ENCODE results near the gene TMEM138.

The TMEM138 gene

DNA sequence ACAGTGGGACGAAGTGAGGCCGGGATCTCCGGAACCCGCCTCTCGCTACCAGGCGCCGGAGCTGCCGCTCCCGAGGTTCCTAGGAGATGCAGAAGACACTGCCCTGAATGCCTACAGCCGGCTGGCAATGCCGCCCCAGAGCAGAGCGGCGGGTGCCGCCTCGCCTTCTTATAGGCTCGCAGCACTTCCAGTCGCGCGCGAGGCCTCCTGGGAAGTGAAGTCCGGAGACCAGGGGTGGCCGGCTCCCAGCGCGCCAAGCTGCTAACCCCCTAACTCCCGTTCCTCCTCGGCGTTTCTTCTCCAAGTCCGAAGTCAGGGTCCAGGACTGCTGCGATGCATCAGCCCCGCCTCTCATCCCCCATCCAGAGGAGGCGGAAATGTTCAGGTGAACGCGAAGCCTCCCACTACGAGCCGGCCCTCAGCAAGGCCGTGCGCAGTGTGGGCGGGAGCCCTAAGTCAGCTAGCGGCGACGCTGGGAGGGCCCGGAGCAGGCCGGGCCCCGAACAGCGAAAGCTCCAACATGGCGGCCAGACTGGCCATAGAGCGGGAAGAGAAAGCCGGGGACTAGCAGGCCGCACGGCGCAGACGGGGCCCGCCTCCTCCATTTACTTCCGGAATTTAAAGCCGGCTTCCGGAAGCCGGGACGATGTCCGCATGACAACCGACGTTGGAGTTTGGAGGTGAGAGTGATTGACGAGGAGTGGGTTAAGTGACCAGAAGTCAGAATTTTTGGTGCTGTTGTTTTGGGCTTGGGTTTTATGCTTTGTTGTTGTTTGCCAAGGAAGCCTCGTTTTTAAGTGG, at the start of gene TMEM138, which contains the start of gene CYB561A3:
Gene TMEM138 (plus strand): TSS at position 634 of the 801 bp plus-strand sequence. CDS start 2,017 bp downstream, outside the sequence.
Gene CYB561A3 (minus strand): TSS at position 142 of the 801 bp plus-strand sequence. CDS start 5,169 bp downstream, outside the sequence.
- DNase-seq, result peak; percentile 90

DNA sequence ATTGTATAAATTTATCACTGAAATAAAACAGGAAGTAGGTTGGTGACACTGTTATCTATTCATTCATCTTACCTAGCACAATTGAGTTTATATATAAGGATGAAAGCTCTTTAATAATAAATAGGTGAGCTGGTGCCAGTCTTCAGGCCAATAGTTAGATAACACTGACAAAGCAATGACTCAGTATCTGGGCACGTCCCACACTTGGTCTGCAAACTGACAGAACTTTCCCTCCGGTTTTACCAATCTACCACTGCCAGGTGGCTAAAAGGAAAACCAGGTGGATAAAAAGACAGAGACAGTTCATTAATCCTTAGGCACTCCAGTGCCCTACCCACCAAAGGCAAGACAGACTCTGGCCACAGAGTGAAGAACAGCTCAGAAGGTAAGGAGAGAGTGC, 46.9 kb upstream of the TMEM138 start:
- no peak for DNase-seq

DNA sequence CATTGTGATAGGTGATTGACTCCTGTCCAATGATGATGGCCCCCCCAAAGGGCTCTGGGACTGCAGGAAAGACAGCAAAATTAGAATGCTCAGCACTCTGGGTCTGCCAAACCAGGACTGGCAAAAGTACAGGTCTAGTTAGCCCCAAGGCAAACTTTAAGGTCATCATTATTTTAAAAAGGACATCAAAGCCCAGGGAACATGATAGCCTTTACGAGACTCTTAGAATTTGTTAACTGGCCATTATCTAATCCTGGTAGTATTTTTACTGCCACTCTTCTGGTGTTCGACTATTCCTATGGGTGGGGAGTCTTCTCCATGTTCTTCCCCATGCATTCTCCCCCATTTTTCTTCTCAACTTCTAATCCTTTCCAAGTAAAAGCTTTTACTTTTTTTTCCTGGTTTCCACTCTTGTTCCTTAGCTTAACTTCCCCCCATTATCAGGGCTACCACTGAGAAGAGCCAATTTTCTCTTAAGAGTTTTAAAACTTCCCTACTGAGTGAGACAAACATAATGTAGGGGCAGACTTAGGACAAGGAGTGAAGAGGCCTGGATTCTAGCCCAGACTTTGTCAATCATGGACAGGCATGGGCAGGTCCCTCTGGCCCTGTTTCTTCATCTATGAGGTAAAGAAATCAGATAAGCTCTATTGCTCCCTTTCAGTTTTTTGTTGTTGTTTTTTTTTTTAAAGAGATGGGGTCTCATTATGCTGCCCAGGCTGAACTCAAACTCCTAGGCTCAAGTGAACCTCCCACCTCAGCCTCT, 36.3 kb upstream of the TMEM138 start:
- no peak for DNase-seq

DNA sequence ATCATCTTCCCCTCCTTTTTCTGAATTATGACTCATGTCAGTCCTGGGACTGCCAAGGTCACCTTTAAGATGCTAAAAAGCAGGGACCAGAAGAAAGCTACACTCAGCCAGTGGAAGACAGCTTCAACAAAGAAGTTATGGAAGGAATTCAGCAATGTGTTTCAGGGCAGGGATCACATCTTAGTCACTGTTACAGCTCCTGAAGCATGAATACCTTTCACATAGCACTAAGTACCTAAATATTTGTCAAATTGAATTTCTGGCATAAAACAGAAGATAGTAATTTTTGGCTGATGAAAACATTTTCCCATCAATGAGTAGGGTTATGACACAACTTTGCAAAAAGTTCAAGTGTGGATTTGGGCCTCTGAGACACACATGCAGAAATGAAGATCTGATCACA, 34.5 kb upstream of the TMEM138 start:
- DNase-seq, result no peak

DNA sequence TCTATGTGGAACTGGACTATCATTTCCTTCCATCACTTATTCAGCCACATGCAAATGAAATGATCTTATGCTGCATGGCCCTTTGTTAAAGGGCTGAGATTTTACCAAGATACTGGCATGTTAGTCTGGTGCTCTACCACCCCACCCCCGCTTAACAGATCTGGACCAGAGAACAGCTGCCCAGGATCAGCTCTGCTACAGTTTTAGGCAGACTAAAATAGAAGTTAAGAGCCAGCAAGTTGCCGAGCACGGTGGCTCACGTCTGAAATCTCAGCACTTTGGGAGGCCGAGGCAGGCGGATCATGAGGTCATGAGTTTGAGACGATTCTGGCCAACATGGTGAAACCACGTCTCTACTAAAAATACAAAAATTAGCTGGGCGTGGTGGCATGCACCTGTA, 33.8 kb upstream of the TMEM138 start:
- DNase-seq, result no peak

DNA sequence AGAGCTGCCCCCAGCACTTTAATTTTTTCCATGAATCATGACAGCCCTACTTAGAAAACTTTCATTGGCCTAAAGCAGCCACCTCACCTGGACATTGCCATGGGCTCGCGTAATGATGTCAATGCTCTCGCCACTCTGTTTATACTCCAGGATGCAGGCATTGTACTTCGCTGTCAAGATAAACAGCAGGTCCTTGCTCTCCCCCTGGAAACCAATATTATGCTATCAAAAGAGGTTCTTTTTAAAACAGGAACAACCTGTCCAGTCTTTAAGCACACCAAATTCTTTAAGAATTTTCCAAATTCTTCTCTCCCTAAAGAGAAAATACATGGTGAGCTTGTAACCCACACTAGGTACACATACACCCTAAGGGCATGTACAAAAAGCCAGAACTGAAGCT, 32.3 kb upstream of the TMEM138 start:
- no peak for DNase-seq

DNA sequence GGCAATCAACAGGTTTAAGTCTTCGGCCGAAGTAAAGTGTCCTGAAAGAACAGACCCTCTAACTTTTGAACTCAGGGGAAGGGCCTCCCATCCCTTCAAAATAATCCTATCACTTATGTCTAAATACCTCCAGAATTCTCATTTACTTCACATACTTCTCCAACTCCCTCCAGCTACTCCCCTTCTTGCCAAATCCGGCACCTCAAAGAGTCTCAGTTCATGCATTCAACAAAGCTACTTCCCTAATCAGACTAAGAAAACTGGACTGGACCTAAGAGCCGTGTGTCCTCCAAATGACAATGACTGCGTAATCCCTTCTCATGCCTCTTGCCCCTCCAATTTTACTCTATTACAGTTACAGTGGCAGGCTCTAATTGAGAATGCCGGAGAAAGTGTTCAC, 30.5 kb upstream of the TMEM138 start:
- no peak for DNase-seq

DNA sequence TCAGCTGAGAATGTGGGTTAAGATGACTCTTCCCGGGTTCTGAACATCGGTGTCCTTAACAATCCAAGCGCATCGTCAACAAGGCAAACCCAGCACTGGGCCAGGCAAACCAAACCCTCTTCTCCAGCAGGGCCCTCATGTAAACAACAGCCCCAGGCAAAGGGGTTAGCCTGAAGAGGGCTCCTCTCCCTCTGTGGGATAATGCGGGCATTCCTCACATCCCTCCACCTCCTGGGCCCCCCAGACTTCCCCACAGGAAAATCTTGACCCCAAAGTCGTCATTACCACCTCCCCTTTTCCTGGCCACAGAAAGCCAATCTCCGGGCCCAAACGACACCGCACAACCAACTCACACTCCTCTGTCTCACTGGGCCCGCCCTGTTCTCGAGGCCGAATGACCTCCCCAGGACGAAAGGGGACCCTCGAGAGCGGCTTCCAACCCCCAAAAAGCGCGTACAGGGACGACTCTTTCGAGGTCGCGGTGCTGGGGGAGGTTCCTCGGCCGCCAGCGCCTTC, 29.8 kb upstream of the TMEM138 start:
- DNase-seq, result no peak

DNA sequence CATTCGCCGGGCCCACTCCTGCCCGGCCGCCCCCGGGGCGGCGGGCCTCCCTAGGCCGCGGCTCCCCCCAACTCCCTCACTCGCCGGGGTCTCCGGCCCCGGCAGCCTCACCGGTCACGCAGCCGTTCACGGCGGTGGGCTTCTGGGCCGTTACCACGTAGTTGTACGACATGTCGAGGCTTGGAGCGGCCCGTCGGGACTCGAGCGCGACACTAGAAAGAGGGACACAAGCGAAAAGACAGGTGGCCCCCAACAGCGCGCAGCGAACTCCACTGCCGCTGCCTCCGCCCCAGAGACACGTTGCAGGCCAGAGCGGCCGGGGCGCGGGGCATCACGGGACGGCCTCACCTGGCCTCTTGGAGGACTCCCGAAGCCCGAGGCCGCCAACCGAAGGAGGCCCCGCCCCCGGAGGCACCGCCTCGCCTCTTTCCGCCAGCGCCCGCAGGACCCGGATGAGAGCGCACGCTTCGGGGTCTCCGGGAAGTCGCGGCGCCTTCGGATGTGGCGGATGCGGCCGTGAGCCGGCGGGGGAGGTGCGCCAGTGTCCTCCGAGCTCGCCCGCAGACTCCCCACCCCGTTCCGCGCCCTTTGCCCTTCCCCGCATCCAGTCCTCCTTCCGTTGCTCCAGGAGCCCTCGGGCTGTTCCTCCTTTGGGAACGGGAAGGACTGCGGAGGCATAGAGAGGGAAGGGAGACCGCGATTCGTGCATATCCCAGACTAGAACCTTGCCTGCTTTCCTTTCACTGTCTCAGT, 29.2 kb upstream of the TMEM138 start, which contains the start of the genes DDB1 and TKFC:
Gene DDB1 (minus strand): TSS at position 309 of the 753 bp plus-strand sequence. CDS start 137 bp downstream, at position 172.
Gene TKFC (plus strand): TSS at position 432 of the 753 bp plus-strand sequence. CDS start 1,501 bp downstream, outside the sequence.
- peak; percentile 97 for DNase-seq

DNA sequence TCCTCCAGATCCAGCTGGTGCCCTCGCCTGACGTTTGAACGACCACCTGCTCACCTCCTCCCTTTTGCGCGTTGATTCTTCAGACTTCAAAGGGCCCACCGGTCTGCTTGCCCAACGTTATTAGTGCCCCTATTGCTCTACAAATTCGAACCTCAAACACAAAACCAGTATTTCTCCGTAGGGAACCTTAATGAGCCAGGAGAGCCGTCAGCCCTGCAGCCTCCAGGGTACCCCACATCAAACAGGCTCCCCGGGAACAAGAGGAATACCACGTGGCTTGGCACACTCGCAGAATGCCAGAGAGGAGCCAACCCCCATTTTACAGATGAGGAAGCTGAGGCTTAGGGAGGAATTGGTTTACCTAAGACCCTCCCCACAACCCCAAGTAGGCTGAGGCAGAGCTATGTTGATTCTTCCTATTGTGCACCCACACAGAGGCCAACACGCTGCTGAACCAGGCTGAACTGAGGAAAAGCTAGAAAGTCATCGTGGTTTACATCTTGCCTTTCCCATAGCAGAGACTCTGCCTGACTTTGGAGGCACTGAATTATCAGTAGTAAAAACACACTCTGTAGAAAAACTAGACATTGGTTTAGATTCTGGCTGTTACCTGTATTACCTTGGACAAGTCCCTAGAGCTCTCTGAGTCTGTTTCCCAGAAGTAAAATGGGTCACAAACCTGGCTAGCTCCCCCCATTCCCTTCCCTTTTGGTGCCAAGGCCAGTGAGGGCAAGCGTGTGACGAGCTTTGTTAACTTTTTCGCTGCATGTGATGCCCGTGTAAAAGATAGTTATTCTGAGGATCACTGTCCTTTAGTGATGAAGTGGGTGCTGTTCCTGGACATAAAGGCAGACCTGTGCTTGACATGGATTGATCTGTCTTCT, 28.4 kb upstream of the TMEM138 start:
- DNase-seq, result no peak

DNA sequence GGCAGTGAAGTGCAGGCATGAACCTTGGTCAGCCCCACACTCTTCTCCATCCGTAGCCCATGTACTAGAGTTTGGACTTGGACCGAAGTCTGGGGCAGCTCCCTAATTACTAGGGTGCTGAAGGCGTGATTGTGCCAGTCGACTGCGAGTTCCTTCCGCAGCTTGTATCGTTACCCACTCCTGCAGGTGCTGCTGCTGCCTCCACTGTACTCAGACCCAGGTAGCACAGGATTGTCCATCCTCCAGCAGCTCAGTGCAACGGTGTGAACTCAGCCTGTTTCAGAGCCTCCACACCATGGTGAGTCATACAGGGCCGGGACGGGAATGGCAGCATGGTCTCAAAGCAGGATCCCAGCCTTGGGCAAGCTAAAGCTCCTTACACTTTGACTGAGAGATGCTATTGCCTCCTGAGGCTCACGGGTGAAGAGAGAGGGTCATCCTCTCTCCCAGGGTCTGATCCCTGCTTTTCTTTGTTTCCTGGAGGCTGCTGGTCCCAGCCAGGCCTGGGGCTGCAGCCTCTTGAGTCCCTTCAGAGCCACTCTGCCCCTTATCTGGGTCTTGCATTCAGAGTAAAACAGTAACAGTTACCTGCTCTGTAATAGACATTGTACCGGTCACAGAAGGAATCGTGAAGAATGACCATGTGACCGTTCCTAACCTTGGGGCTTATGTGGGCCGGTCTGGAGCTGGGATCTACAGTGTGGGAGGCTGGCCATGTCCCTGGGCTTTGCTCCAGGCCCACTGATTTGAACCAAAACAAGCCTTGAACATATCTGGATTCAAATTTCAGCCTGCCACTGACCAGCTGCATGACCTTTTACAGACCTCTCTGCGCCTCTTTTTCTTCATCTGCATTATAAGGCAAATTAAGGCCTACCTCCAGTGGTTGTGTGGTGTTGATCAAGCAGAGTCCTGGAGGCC, 27.5 kb upstream of the TMEM138 start:
- no peak for DNase-seq

DNA sequence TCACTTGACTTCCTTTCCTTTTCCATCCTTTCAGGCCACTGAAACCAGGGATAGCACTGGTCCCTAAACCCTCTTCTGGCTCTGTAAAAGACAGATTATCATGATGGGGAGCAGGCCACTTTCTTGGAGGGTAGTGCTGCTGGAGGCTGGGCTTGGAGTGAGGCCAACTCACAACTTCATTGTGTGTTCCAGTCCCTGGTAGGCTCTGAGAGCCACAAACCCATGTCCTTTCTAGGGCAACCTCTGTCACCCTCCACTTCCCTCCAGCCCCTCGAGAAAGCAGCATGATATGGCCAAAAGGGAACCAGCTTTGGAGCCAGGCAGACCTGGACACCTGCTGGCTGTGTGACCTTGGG, 26.8 kb upstream of the TMEM138 start:
- DNase-seq, result no peak

DNA sequence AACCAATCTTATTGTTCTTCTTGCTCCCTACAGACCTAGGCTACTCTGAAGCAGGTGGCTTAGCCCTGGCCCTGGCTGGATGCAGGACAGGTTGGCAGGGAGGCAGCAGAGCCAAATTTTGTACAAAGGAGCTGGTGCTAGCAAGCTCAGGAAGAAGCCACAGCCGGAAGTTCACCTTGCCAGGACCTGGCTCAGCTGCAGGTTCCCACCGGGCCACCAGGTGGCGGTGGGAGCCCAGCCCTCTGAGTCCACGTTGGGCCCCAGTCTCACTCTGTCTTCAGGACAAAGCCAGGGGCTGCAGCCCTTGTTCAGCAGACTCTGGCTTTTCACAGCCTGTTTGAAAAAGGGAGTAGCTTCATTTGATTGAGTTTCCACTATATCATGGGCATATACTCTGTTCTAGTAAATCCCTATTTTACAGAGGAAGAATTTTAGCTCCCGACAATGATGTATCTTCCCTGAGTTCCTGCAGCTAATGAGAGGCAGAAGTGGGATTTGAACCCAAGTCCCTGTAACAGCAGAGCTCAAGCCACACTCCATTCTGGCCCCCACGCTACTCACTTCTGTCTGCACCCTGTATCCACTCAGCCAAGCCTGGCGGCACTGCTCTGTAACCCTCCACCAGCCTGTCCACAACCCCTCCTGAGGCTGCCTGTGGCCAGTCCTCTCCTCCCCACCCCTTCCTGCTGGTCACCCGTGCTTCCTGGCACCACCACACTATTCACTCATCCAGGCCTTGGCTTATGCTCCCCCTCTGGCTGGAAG, 25.8 kb upstream of the TMEM138 start:
- peak; percentile 85 for DNase-seq

DNA sequence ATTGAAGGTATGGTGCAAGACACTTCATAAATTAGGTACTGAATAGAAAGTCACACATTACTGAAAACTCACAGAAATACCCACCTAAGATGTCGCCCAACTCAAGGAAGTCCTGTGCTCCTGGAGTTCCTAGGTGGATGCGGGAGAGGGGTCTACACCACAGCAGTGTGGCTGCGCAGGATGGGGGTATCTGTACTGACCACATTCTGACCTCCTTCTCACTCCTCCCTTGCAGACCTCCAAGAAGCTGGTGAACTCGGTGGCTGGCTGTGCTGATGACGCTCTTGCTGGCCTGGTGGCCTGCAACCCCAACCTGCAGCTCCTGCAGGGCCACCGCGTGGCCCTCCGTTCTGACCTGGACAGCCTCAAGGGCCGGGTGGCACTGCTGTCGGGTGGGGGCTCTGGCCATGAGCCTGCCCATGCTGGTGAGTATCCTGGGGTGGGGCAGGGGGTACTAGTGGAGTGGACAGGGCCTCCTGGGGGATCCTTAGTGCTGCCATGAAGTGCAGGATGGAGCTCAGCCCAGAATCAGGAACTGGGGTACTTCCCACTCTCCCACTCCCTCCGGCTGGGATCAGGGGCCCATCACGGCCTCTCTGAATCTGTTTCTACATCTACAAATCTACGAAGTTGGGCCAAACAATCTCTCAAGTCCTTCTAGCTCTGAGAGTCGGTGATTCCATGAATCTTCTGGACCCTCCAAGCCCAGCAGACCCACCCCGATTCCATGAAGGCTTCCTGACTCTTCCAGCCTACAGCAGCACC, 24.3 kb upstream of the TMEM138 start:
- no peak for DNase-seq

DNA sequence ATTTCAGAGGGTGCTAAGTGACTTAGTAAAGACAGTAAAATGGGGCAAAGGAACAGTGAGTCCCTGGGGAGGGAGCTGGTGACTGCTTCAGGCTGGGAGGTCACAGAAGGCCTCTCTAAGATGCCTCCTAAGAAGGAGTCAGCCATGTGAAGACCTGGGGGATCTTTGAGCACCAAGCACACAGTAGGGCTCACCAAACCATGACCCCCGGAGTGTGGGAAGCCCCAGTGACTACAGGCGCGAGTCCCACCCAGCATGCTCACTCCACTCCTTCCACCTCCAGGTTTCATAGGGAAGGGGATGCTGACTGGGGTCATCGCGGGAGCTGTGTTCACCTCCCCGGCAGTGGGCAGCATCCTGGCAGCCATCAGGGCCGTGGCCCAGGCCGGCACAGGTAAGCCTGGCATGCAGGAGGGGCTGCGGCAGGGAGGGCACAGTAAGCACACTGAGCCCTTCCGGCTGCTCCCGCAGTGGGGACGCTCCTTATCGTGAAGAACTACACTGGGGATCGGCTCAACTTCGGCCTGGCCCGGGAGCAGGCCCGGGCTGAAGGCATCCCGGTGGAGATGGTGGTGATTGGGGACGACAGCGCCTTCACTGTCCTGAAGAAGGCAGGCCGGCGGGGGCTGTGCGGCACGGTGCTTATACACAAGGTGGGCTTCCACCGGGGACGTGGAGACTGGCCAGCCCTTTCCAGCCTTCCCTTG, 23.2 kb upstream of the TMEM138 start:
- DNase-seq, result no peak

DNA sequence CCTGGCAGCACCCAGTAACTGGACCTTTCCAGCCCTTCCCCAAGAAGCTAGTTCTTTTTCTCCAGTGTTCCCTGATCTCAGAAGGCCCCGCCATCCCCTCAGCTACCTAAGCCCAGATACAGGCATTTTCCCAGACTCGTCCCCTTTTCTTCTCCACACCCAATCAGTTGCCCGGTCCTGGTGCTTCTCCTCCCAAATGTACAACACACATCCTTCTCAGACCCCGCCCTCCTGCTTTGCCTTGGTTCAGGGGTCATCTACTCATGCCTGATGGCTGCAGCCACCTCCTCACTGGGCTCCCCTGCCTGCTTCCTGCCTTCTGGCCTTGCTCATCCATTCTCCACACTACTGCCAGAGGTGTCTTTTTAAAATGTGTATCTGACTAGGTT, 22.7 kb upstream of the TMEM138 start:
- DNase-seq, result no peak

DNA sequence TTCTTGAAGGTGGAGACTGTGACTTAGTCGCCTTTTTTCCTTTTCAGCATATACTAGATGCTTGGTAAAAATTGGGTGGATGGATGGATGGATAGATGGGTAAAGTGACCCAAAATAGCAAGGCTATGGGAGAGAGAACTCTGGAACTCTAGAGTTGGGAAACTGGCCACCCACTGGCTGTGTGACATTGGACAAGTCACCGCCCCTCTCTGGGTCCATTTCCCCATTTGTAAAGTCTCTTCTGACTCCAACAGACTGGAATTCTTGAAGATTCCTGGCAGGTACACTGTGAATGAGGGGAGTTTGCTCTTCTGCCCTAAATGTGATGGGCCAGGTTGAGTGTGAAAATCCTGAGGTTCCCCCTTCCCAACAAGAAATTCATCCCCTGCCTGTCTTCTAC, 21.2 kb upstream of the TMEM138 start:
- DNase-seq, result no peak

DNA sequence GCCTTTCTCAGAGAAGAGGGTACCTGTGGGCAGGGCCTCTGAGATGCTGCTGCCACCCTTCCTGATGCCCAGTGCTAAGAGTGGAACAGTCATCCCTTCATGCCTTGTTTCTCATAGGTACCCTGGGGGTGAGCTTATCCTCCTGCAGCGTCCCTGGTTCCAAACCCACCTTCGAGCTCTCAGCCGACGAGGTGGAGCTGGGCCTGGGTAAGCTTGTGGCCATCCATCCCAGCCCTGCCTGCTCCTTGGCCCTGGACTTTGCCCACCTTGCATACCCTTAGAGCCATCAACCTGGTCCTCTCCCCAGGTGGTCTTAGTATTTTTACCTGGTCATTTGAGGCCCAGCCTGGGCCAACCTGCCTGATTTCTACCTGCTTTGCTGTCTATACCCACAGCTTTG, 20.5 kb upstream of the TMEM138 start:
- DNase-seq, result no peak

Measured in CD4-positive, alpha-beta T cell treated with Interleukin-10 for 1 hour (primary cell).